DND-41 (cell line): ENCODE measurements around the gene FAM193B.

Source experiments
- ATAC-seq: fragments of 200-7000 bp; cut with Tn5 transposase; 3 replicates; pipeline ENCODE4 v1.9.1; 2021; ENCODE audit warnings: low read depth; ENCODE audit not compliant: insufficient read depth
- DNase-seq: peaks from one replicate; pipeline ENCODE4 v3.0.0-alpha.2; 2020
- H2AFZ ChIP-seq: 2 replicates; pipeline ENCODE4 v1.6.0; 2012; ENCODE audit warnings: low read depth, low read length
- H3K27ac ChIP-seq: 2 replicates; pipeline ENCODE4 v1.5.1; 2012; ENCODE audit warnings: low read length, inconsistent platforms
- H3K27me3 ChIP-seq: fragments of 200-600 bp; sonication (generic); 2 replicates; pipeline ENCODE4 v1.6.0; 2012; ENCODE audit warnings: low read length, mild to moderate bottlenecking, inconsistent platforms; ENCODE audit not compliant: insufficient read depth, poor library complexity
- H3K36me3 ChIP-seq: 2 replicates; pipeline ENCODE4 v1.5.1; 2012; ENCODE audit warnings: low read length, inconsistent platforms; ENCODE audit not compliant: insufficient read depth
- H3K4me1 ChIP-seq: 2 replicates; pipeline ENCODE4 v1.5.1; 2012; ENCODE audit warnings: mild to moderate bottlenecking, low read length; ENCODE audit not compliant: insufficient read depth
- H3K4me2 ChIP-seq: 2 replicates; pipeline ENCODE4 v1.6.0; 2012; ENCODE audit warnings: mild to moderate bottlenecking, moderate library complexity, low read length, inconsistent platforms; ENCODE audit not compliant: insufficient read depth
- H3K4me3 ChIP-seq, 2 experiments: fragments of 200-600 bp in 1 of 2; shearing (Covaris generic) in 1 of 2; 2 replicates each; pipeline ENCODE4 v1.5.1; 2012 to 2016; ENCODE audit warnings: inconsistent platforms in 2 of 2, low read length in 2 of 2, mild to moderate bottlenecking in 2 of 2, low read depth in 1 of 2, moderate library complexity in 1 of 2
- H3K79me2 ChIP-seq: 2 replicates; pipeline ENCODE4 v1.6.0; 2012; ENCODE audit warnings: low read length, inconsistent platforms; ENCODE audit not compliant: insufficient read depth
- H3K9ac ChIP-seq: 2 replicates; pipeline ENCODE4 v1.6.0; 2012; ENCODE audit warnings: low read depth, mild to moderate bottlenecking, inconsistent platforms, low read length, moderate library complexity
- H3K9me3 ChIP-seq: 2 replicates; pipeline ENCODE4 v1.5.1; 2012; ENCODE audit warnings: low read length, moderate library complexity, mild to moderate bottlenecking, inconsistent platforms; ENCODE audit not compliant: insufficient read depth, severe bottlenecking
- H4K20me1 ChIP-seq: 2 replicates; pipeline ENCODE4 v1.6.0; 2012; ENCODE audit warnings: low read length; ENCODE audit not compliant: insufficient read depth
- EZH2 ChIP-seq: IDR thresholded peaks from 3 replicates; pipeline ENCODE4 v1.6.1; 2012; ENCODE audit warnings: borderline replicate concordance, low read depth, mild to moderate bottlenecking, moderate library complexity, low read length, inconsistent platforms; ENCODE audit not compliant: severe bottlenecking
- TF ChIP-seq, protein P1 (sequence below): IDR thresholded peaks from 2 replicates; pipeline ENCODE4 v1.5.1; 2012; ENCODE audit warnings: borderline replicate concordance, low read length, moderate library complexity, mild to moderate bottlenecking; ENCODE audit not compliant: poor library complexity, severe bottlenecking; ENCODE audit errors: extremely low read depth

The FAM193B gene

DNA sequence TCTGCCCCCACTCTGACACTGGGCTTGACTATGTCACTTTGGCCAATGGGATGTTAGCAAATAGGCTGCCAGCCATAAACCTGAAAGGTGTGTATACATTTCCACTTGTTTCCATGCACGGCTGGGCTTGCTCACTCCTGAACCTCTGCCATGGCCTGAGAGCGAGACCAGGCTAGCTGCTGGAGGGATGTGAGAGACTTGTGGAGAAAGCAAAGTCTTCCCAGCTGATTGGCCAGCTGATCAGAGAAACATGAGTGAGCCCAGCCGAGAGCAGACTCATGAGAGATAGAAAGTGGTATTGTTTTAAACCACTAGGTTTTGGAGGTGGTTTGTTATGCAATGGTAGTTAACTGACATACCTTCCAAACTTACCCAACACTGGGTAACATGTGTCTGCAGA is 13.9 kb downstream of the FAM193B start:
- H3K4me2 ChIP-seq = no peak overlapping the region
- no peak for ATAC-seq
- no peak overlapping the region for H3K9ac ChIP-seq
- peaks cover 78% of the 10 kb centered on the region for H3K36me3 ChIP-seq
- H3K27ac ChIP-seq = no peak overlapping the region
- H3K9me3 ChIP-seq = no peaks in the 10 kb centered on the region
- H4K20me1 ChIP-seq = peaks cover 53% of the 10 kb centered on the region
- TF ChIP-seq, protein P1, sequence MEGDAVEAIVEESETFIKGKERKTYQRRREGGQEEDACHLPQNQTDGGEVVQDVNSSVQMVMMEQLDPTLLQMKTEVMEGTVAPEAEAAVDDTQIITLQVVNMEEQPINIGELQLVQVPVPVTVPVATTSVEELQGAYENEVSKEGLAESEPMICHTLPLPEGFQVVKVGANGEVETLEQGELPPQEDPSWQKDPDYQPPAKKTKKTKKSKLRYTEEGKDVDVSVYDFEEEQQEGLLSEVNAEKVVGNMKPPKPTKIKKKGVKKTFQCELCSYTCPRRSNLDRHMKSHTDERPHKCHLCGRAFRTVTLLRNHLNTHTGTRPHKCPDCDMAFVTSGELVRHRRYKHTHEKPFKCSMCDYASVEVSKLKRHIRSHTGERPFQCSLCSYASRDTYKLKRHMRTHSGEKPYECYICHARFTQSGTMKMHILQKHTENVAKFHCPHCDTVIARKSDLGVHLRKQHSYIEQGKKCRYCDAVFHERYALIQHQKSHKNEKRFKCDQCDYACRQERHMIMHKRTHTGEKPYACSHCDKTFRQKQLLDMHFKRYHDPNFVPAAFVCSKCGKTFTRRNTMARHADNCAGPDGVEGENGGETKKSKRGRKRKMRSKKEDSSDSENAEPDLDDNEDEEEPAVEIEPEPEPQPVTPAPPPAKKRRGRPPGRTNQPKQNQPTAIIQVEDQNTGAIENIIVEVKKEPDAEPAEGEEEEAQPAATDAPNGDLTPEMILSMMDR = no peak
- no peak for TF ChIP-seq EZH2
- no peaks in the 10 kb centered on the region for H3K4me1 ChIP-seq
- H3K79me2 ChIP-seq = peaks cover 47% of the 10 kb centered on the region
- no peaks in the 10 kb centered on the region for H3K27me3 ChIP-seq
- H2AFZ ChIP-seq = no peak overlapping the region
- H3K4me3 ChIP-seq = no peak overlapping the region
- DNase-seq = no peak

DNA sequence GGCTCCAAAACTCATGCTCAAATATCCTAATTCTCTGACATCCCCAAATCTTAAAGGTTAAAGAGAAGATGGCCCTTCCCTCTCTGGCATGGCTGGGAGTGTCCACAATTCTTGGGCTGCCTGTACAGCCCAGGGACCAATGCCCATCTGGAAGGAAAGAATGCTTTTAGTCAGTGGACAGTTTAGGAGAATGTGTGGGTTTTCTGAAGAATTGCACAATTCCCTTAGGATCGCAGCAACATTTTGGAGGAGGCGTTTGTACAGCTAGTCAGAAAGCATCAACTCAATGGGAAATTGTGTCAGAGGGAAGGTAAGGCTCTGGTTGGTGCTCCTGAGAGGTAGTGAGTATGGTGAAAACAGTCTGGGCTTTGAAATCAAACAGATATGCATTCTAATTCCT is 15.0 kb downstream of the FAM193B start:
- H2AFZ ChIP-seq = no peak overlapping the region
- no peaks in the 10 kb centered on the region for H3K9me3 ChIP-seq
- H3K27me3 ChIP-seq = no peaks in the 10 kb centered on the region
- no peak overlapping the region for H3K9ac ChIP-seq
- no peaks in the 10 kb centered on the region for H3K4me1 ChIP-seq
- peaks cover 84% of the 10 kb centered on the region for H3K36me3 ChIP-seq
- no peak overlapping the region for H3K4me2 ChIP-seq
- DNase-seq = no peak
- no peak for TF ChIP-seq EZH2
- TF ChIP-seq, protein P1 = no peak
- no peak overlapping the region for H3K27ac ChIP-seq
- H3K4me3 ChIP-seq = no peak overlapping the region
- H4K20me1 ChIP-seq = peaks cover 53% of the 10 kb centered on the region
- ATAC-seq = no peak
- H3K79me2 ChIP-seq = peaks cover 43% of the 10 kb centered on the region

DNA sequence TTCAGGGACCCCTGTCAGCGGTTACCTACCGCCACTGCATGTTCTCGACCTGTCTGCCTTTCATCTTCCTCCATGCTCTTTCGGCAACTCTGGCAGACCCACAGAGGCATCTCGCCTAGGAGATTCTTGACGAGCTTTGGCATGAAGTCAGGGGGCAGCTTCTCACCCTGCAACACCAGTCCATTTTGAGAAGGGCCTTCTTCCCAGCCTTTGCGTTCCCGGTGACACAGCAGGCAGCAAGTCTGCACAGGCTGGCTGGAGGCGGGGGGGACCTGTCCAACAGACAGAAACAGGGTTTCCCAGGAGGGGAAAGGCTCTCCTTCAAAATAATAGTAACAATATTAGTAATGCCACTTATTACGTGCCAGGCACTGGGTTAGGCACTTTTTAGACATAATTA is 15.5 kb downstream of the FAM193B start:
- no peak overlapping the region for H3K9ac ChIP-seq
- DNase-seq (no peak), ATAC-seq (no peak)
- H3K36me3 ChIP-seq = peaks cover 83% of the 10 kb centered on the region
- no peaks in the 10 kb centered on the region for H3K9me3 ChIP-seq
- H3K27me3 ChIP-seq = no peaks in the 10 kb centered on the region
- H3K4me1 ChIP-seq = no peaks in the 10 kb centered on the region
- peaks cover 39% of the 10 kb centered on the region for H3K79me2 ChIP-seq
- TF ChIP-seq, protein P1 = no peak
- TF ChIP-seq EZH2 = no peak
- no peak overlapping the region for H2AFZ ChIP-seq
- H3K4me2 ChIP-seq = no peak overlapping the region
- H3K27ac ChIP-seq = no peak overlapping the region
- H3K4me3 ChIP-seq = no peak overlapping the region
- peaks cover 51% of the 10 kb centered on the region for H4K20me1 ChIP-seq

DNA sequence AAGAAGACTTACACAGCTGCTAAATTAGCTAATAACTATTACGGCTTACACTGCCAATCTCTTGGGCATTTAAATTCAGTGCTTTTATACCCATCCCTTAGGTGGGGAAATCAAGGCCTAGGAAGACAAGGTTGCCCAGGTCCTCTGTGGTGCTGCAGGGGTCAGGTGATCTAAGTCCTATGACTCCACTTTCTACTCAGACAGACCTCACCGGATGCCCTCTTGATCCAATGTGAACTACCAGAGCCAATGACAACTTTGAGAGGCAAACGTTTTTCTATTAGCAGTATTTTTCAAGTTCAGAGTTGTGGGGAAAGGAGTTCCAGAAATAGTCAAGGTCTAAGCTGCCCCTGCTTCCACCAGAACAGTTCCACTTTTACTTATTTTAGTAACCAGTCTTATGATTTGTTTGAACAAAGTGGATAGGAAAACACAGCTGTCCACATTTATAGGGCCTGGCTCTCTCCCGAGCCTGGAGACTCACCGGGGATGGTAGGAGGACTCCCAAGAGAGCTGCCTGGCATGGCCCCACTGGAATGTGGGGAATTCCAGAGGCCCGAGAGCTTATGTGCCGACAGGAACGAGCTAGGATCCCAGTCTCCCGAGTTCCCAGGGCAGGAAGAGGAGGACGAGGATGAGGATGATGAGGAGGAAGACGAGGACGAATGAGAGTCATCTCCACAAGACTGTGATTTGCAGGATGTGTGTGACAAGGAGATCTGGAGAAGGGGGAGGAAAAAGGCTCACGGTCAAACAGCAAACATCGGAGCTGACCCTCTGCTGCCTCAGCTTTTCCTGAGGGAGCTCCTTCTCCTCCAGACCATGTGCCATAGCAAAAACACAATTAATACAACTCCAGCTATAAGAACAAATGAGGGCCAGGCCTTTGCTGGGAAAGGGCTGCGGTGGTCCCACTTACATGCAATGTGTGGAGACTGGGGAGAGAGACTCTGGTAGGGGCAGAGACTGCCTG is 16.7 kb downstream of the FAM193B start:
- H4K20me1 ChIP-seq = peaks cover 48% of the 10 kb centered on the region
- H3K27me3 ChIP-seq = no peaks in the 10 kb centered on the region
- DNase-seq (no peak), ATAC-seq (no peak)
- H3K4me1 ChIP-seq = no peaks in the 10 kb centered on the region
- no peak overlapping the region for H3K4me2 ChIP-seq
- TF ChIP-seq EZH2 = no peak
- TF ChIP-seq, protein P1 = no peak
- peaks cover 29% of the 10 kb centered on the region for H3K79me2 ChIP-seq
- H2AFZ ChIP-seq = no peak overlapping the region
- H3K9ac ChIP-seq = no peak overlapping the region
- H3K36me3 ChIP-seq = peaks cover 81% of the 10 kb centered on the region
- H3K27ac ChIP-seq = no peak overlapping the region
- no peaks in the 10 kb centered on the region for H3K9me3 ChIP-seq
- no peak overlapping the region for H3K4me3 ChIP-seq
